Stimulated activated CD4-positive, alpha-beta T cell treated with anti-CD3 and anti-CD28 coated beads, TNF-alpha, amount 100 ng/mL, for 4 hours (primary cell): ENCODE data around the gene MRGPRD.
"Not testable (repeated sequence)": the region's sequence is repeated elsewhere in the genome, so short reads cannot be mapped to it uniquely, and the experiment has no call there.

Experiments used
- DNase-seq, 3 experiments: peaks; one replicate each; pipeline ENCODE4 v3.0.0-alpha.2; 2020; ENCODE audit warnings: low read depth in 3 of 3

MRGPRD gene

GRCh38 chr11:69005631-69006368 is 25.0 kb upstream of the MRGPRD start:
- no peak for DNase-seq

GRCh38 chr11:69005183-69005630 is 24.4 kb upstream of the MRGPRD start:
- no peak for DNase-seq

- DNase-seq: no peak
Observed at GRCh38 chr11:69004411-69005182, 23.8 kb upstream of the MRGPRD start.

GRCh38 chr11:69003866-69004367 is 23.1 kb upstream of the MRGPRD start:
- DNase-seq: no peak

GRCh38 chr11:69003301-69003865 is 22.6 kb upstream of the MRGPRD start:
- DNase-seq: no peak

GRCh38 chr11:69002570-69003231 is 21.9 kb upstream of the MRGPRD start:
- no peak for DNase-seq

- no peak for DNase-seq
Observed at GRCh38 chr11:69002110-69002569, 21.4 kb upstream of the MRGPRD start.

GRCh38 chr11:69001243-69002081 is 20.7 kb upstream of the MRGPRD start:
- DNase-seq: no peak

GRCh38 chr11:69000831-69001242 is 20.1 kb upstream of the MRGPRD start:
- no peak for DNase-seq

- DNase-seq: no peak
Observed at GRCh38 chr11:69000391-69000790, 19.6 kb upstream of the MRGPRD start.

- not testable (repeated sequence) for DNase-seq
Observed at GRCh38 chr11:68999748-69000355, 19.1 kb upstream of the MRGPRD start.

- no peak for DNase-seq
Observed at GRCh38 chr11:68999093-68999747, 18.4 kb upstream of the MRGPRD start.

- DNase-seq: no peak
Observed at GRCh38 chr11:68998390-68998911, 17.7 kb upstream of the MRGPRD start.

GRCh38 chr11:68997995-68998348 is 17.2 kb upstream of the MRGPRD start:
- no peak for DNase-seq

GRCh38 chr11:68997124-68997994 is 16.6 kb upstream of the MRGPRD start:
- DNase-seq: no peak

- no peak for DNase-seq
Observed at GRCh38 chr11:68996376-68997123, 15.8 kb upstream of the MRGPRD start.

GRCh38 chr11:68994894-68995285 is 14.1 kb upstream of the MRGPRD start:
- DNase-seq: no peak
